Jurkat, Clone E6-1 (cell line): ENCODE measurements around the gene ZNF638.
"Not testable (repeated sequence)": the region's sequence is repeated elsewhere in the genome, so short reads cannot be mapped to it uniquely, and the experiment has no call there.

Source experiments
- DNase-seq: peaks from one replicate; pipeline ENCODE4 v3.0.0-alpha.2; 2011; ENCODE audit warnings: low read depth, low spot score
- H3K4me3 ChIP-seq: 2 replicates; pipeline ENCODE4 v1.5.1; 2011; ENCODE audit warnings: mild to moderate bottlenecking, low read length, control low read depth, moderate library complexity

The ZNF638 gene

GRCh38 chr2:71388214-71388613 is 56.6 kb downstream of the ZNF638 start:
- H3K4me3 ChIP-seq: no peak overlapping the region
- peak; percentile 5 for DNase-seq

GRCh38 chr2:71389384-71390072 is 57.9 kb downstream of the ZNF638 start:
- no peak overlapping the region for H3K4me3 ChIP-seq
- no peak for DNase-seq

- H3K4me3 ChIP-seq: no peak overlapping the region
- no peak for DNase-seq
Measured at GRCh38 chr2:71393216-71393615, 61.6 kb downstream of the ZNF638 start.

GRCh38 chr2:71395471-71395870 is 63.9 kb downstream of the ZNF638 start:
- no peak for DNase-seq

GRCh38 chr2:71402427-71402826 is 70.8 kb downstream of the ZNF638 start:
- DNase-seq: no peak
- H3K4me3 ChIP-seq: no peak overlapping the region

More at GRCh38 chr2:71395471-71395870, 63.9 kb downstream of the ZNF638 start:
- H3K4me3 ChIP-seq: no peak overlapping the region

- DNase-seq: no peak
- H3K4me3 ChIP-seq: no peak overlapping the region
Measured at GRCh38 chr2:71409611-71410010, 78.0 kb downstream of the ZNF638 start.

DNA sequence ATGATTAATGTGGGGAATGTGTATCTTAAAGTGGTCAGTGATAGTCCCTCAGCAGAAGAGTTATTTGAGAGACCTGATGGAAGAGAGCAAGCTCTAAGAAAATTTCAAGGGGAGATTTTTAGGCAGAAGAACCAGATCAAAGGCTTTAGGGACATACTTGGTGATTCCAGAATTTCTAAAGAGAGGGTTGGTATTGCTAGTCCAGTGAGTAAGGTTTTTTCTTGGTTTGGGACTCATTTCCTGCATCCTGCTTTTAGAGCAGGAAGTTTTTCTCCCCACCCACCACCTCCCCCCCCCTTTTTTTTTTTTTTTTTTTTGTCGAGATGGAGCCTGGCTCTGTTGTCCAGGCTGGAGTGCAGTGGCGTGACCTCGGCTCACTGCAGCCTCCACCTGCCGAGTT is 79.1 kb downstream of the ZNF638 start:
- DNase-seq: no peak
- H3K4me3 ChIP-seq: no peak overlapping the region

DNA sequence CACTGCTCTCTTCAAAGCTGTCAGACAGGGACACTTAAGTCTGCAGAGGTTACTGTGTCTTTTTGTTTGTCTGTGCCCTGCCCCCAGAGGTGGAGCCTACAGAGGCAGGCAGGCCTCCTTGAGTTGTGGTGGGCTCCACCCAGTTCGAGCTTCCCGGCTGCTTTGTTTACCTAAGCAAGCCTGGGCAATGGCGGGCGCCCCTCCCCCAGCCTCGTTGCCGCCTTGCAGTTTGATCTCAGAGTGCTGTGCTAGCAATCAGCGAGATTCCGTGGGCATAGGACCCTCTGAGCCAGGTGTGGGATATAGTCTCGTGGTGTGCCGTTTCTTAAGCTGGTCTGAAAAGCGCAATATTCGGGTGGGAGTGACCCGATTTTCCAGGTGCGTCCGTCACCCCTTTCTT is 85.3 kb downstream of the ZNF638 start:
- not testable (repeated sequence) for DNase-seq
- H3K4me3 ChIP-seq: peak overlapping the region; percentile 58

GRCh38 chr2:71417300-71418202 is 86.0 kb downstream of the ZNF638 start:
- DNase-seq: peak; percentile 19
- peak overlapping the region; percentile 58 for H3K4me3 ChIP-seq

DNA sequence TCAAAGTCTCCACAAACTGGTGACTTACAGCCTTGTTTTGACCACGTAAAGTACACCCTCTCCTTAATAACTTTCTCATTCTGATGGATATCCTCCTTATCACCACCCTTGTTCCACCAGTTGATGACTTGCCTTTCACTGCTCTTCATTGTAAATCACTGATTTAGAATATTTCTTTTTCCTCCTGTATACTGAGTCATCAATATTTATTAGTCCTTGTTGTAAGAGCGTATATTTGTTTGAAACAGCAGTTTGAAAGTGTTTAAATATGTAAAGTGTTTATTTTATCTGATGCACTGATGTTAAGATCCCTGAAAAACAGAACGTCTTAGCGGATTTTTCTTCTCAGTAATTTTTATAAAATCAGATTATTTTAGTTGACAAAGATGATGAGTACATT is 87.6 kb downstream of the ZNF638 start:
- DNase-seq: no peak
- H3K4me3 ChIP-seq: no peak overlapping the region

DNA sequence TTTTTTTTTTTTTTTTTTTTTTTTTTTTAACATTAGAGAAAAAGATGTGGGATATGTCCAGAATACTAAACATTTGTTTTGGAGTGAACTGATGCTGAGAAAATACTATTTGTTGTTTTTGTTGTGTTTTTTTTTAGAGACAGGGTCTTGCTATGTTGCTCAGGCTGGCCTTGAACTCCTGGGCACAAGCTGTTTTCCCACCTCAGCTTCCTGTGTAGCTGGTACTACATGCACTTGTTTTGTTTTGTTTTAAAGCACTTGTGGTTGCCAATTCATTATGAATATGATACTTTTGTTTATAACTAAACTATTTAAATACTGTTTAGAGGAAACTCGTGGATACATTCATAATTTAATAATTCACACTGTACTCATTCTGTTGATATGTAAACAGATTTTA is 88.4 kb downstream of the ZNF638 start:
- no peak for DNase-seq
- no peak overlapping the region for H3K4me3 ChIP-seq

- H3K4me3 ChIP-seq: no peak overlapping the region
- no peak for DNase-seq
Measured at GRCh38 chr2:71422786-71423185, 91.2 kb downstream of the ZNF638 start.

GRCh38 chr2:71423817-71424420 is 92.3 kb downstream of the ZNF638 start:
- H3K4me3 ChIP-seq: no peak overlapping the region
- DNase-seq: no peak

- no peak overlapping the region for H3K4me3 ChIP-seq
- no peak for DNase-seq
Measured at GRCh38 chr2:71426721-71427120, 95.1 kb downstream of the ZNF638 start.

DNA sequence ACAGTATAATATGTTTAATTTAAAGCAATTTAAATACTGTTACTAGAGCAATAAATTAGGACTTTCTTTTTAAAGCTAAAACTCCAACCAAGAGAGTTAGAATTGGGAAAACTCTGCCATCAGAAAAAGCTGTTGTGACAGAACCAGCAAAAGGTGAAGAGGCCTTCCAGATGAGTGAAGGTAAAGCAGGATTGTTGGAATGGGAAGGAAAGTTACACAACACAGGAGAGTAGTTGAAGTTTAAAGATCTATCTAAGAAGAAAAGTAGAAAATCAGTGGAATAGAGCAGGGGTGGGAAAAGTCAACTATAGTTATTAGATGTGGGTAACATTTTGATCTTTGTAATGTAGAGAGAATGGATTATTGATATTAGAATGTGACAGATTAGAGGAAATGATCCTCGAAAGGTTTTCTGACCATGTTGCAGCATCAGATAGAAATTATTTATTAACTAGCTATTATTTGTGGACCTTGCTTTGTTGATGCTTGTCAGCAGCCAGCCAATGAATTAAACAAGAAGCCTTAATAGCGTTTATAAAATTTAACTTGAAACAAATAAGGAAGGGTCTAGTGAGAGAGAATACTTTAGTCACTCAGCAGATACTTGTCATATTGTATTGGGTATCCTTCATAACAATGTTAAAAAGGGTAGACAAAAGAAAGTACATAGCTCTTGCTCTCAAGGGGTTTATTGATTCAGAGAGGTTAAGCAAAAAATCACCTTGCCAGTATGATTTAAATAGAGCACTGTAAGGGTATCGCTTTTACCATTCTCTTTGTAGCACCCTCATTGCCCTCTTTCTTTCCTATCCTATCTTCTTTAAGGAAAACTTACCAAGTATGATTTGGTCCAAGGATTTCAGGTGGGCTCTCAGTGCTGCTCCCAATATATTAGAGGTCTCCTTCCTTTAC is 97.1 kb downstream of the ZNF638 start:
- no peak for DNase-seq
- no peak overlapping the region for H3K4me3 ChIP-seq

GRCh38 chr2:71445142-71445541 is 113.6 kb downstream of the ZNF638 start:
- not testable (repeated sequence) for DNase-seq, H3K4me3 ChIP-seq

DNA sequence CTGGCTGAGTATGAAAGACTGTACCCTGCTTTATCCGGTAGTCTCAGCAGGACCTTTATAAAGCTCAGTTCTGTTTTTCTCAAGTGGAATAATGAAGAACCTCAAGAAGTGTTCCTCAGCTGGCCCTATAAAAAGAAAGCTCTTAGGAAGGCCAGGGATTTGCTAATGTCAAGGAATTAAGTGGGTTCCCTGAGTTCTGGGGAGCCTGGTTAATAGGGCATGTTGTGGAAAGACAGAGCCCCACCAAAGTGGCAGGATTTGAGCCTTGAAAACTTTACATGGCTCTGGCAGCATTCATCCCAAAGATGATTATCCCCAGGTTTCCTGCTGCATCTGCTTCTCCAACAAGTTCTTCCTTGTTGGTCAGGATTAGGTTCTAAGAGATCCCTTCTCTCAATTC is 114.9 kb downstream of the ZNF638 start:
- H3K4me3 ChIP-seq: no peak overlapping the region
- no peak for DNase-seq

GRCh38 chr2:71449343-71449742 is 117.8 kb downstream of the ZNF638 start:
- peak; percentile 36 for DNase-seq
- H3K4me3 ChIP-seq: no peak overlapping the region

DNA sequence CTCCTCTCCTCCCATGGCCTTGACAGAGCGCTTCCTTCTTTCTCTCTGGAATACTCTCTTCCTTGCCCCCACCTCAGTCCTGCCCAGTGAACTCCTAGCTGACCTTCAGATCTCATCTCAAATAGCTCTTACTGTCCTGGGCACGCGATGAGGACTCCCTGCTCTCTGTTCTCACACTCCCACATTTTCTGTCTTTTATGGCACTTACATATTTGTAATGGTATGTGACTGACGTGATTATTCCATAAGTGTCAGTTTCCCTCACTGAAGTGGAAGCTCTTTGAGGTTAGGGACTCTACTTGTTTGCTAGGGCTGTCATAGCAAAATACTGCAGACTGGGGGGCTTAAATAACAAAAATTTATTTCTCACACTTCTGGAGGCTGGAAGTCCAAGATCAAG is 120.1 kb downstream of the ZNF638 start:
- H3K4me3 ChIP-seq: no peak overlapping the region
- no peak for DNase-seq
